ENCODE data around the gene PDZD8.
"Not testable (repeated sequence)": the region's sequence is repeated elsewhere in the genome, so short reads cannot be mapped to it uniquely, and the experiment has no call there.

The PDZD8 gene

GRCh38 chr10:117249493-117250093 is 125.6 kb downstream of the PDZD8 start:
- DNase-seq: peak; percentile 11

- DNase-seq: peak; percentile 63
Measured at GRCh38 chr10:117248750-117249465, 126.3 kb downstream of the PDZD8 start.

GRCh38 chr10:117246997-117247671 is 128.1 kb downstream of the PDZD8 start:
- DNase-seq: peak; percentile 28

GRCh38 chr10:117242463-117242832 is 132.8 kb downstream of the PDZD8 start:
- no peak for DNase-seq

- no peak for DNase-seq
Measured at GRCh38 chr10:117241541-117242462, 133.4 kb downstream of the PDZD8 start.

GRCh38 chr10:117240621-117241529 is 134.4 kb downstream of the PDZD8 start, which contains the start of gene SLC18A2:
SLC18A2 (plus strand) TSS chr10:117241114; CDS start chr10:117241694, 580 bp downstream.
- DNase-seq: no peak

- DNase-seq: no peak
Measured at GRCh38 chr10:117239721-117240620, 135.3 kb downstream of the PDZD8 start.

GRCh38 chr10:117239051-117239450 is 136.2 kb downstream of the PDZD8 start:
- no peak for DNase-seq

GRCh38 chr10:117237401-117237991 is 137.7 kb downstream of the PDZD8 start:
- DNase-seq: no peak

GRCh38 chr10:117230107-117230506 is 145.1 kb downstream of the PDZD8 start:
- not testable (repeated sequence) for DNase-seq

GRCh38 chr10:117228210-117228609 is 147.0 kb downstream of the PDZD8 start:
- DNase-seq: no peak

Data from fibroblast of skin of right biceps (primary cell).